ENCODE measurements around the gene ARRDC3. TPM values are rescaled to one million over a fixed set of nuclear protein-coding genes. Genes with fewer than 3 reads are reported as not detected.

The ARRDC3 gene
- total and polyA plus RNA-seq, 10 of the 15 experiments (the other 5 are each of a cell fraction or from before 2014, with no cell fraction given): 2.3 to 14.0 (median 8.6) TPM

DNA sequence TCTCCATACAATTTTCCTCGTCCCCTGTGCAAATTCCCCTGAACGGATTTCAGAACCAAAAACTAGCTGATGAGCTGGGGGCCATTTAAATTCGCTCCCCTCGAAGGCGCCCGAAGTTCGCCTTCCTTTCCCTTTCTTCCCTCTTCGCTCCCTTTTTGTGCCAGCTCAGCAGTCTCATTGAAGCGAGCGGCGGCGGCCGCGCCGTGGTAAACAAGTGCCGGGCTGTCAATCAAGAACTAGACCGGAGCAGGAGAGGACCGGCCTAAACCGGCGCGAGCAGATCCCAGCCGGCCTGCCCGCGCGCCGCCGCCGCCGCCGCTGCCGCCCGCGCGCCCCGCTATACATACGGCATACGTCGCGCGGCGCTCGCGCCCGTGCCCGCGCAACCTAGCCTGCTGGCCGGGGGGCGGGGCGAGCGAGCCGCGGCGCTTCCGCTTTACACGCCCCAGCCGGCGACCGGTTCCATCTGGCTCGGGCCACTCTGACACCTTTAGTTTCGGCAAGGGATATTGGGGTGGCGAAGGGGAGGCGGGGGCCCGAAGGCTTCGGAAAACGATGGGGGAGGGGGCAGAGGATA lies 3.1 kb downstream of the ARRDC3 start (continued):
- TF ChIP-seq, protein P1, sequence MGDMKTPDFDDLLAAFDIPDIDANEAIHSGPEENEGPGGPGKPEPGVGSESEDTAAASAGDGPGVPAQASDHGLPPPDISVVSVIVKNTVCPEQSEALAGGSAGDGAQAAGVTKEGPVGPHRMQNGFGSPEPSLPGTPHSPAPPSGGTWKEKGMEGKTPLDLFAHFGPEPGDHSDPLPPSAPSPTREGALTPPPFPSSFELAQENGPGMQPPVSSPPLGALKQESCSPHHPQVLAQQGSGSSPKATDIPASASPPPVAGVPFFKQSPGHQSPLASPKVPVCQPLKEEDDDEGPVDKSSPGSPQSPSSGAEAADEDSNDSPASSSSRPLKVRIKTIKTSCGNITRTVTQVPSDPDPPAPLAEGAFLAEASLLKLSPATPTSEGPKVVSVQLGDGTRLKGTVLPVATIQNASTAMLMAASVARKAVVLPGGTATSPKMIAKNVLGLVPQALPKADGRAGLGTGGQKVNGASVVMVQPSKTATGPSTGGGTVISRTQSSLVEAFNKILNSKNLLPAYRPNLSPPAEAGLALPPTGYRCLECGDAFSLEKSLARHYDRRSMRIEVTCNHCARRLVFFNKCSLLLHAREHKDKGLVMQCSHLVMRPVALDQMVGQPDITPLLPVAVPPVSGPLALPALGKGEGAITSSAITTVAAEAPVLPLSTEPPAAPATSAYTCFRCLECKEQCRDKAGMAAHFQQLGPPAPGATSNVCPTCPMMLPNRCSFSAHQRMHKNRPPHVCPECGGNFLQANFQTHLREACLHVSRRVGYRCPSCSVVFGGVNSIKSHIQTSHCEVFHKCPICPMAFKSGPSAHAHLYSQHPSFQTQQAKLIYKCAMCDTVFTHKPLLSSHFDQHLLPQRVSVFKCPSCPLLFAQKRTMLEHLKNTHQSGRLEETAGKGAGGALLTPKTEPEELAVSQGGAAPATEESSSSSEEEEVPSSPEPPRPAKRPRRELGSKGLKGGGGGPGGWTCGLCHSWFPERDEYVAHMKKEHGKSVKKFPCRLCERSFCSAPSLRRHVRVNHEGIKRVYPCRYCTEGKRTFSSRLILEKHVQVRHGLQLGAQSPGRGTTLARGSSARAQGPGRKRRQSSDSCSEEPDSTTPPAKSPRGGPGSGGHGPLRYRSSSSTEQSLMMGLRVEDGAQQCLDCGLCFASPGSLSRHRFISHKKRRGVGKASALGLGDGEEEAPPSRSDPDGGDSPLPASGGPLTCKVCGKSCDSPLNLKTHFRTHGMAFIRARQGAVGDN (IDR thresholded peaks at IDR 0.05): peak; percentile 61
- TF ChIP-seq CHD4 (IDR thresholded peaks at IDR 0.05) (no peak), POLR2AphosphoS5 (IDR thresholded peaks at IDR 0.05; ENCODE audit: low read length) (peak; percentile 31; the same call in 1 of the 2 replicates), STAT3 (IDR thresholded peaks at IDR 0.05; ENCODE audit: low read depth, low read length) (no peak), MYB (IDR thresholded peaks at IDR 0.05; ENCODE audit: borderline replicate concordance, low read depth, low read length) (no peak), SP1 (IDR thresholded peaks at IDR 0.05; ENCODE audit: low read depth, low read length) (peak; percentile 26), CEBPB (IDR thresholded peaks at IDR 0.05; ENCODE audit: borderline replicate concordance in 1 of 2, low read depth in 2 of 2, low read length in 2 of 2) (no peak), BACH1 (IDR thresholded peaks at IDR 0.05; ENCODE audit: borderline replicate concordance) (peak; percentile 99), ZZZ3 (IDR thresholded peaks at IDR 0.05; ENCODE audit: control insufficient read depth, insufficient read length, low read depth) (no peak), SMC3 (IDR thresholded peaks at IDR 0.05; ENCODE audit: borderline replicate concordance, low read length) (no peak; the same call in 1 of the 2 replicates), GABPA (IDR thresholded peaks at IDR 0.05; ENCODE audit: low read depth) (no peak), SPI1 (IDR thresholded peaks at IDR 0.05; ENCODE audit: borderline replicate concordance, insufficient read depth, low read depth, low read length) (peak; percentile 74), ZNF622 (IDR thresholded peaks at IDR 0.05) (peak; percentile 73; the same call in 1 of the 2 replicates), SREBF1 (IDR thresholded peaks at IDR 0.05; ENCODE audit: low read length) (no peak), POU2F2 (IDR thresholded peaks at IDR 0.05; ENCODE audit: borderline replicate concordance, low read depth, low read length) (peak; percentile 51; the same call in 2 of the 3 replicates), DPF2 (IDR thresholded peaks at IDR 0.05) (peak; percentile 97), BMI1 (IDR thresholded peaks at IDR 0.05; ENCODE audit: borderline replicate concordance) (no peak), KAT2A (conservative IDR thresholded peaks at IDR 0.05; ENCODE audit: control insufficient read depth, low read depth, low read length) (no peak), ZNF217 (IDR thresholded peaks at IDR 0.05) (0 out of 2 replicates have a peak, but pooled peaks have one; percentile 42), RELA (IDR thresholded peaks at IDR 0.05; ENCODE audit: borderline replicate concordance, partially characterized antibody) (peak; percentile 61), WRNIP1 (IDR thresholded peaks at IDR 0.05; ENCODE audit: borderline replicate concordance, low read depth, low read length) (no peak), SUZ12 (IDR thresholded peaks at IDR 0.05; ENCODE audit: unreplicated experiment) (no peak), ZNF24 (IDR thresholded peaks at IDR 0.05) (peak; percentile 33; the same call in 1 of the 2 replicates), CHD2 (IDR thresholded peaks at IDR 0.05; ENCODE audit: borderline replicate concordance, low read depth, low read length) (0 out of 2 replicates have a peak, but pooled peaks have one; percentile 27)
- TF ChIP-seq, protein P2, sequence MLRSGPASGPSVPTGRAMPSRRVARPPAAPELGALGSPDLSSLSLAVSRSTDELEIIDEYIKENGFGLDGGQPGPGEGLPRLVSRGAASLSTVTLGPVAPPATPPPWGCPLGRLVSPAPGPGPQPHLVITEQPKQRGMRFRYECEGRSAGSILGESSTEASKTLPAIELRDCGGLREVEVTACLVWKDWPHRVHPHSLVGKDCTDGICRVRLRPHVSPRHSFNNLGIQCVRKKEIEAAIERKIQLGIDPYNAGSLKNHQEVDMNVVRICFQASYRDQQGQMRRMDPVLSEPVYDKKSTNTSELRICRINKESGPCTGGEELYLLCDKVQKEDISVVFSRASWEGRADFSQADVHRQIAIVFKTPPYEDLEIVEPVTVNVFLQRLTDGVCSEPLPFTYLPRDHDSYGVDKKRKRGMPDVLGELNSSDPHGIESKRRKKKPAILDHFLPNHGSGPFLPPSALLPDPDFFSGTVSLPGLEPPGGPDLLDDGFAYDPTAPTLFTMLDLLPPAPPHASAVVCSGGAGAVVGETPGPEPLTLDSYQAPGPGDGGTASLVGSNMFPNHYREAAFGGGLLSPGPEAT (IDR thresholded peaks at IDR 0.05; ENCODE audit: low read depth): no peak
- TF ChIP-seq, protein P3, sequence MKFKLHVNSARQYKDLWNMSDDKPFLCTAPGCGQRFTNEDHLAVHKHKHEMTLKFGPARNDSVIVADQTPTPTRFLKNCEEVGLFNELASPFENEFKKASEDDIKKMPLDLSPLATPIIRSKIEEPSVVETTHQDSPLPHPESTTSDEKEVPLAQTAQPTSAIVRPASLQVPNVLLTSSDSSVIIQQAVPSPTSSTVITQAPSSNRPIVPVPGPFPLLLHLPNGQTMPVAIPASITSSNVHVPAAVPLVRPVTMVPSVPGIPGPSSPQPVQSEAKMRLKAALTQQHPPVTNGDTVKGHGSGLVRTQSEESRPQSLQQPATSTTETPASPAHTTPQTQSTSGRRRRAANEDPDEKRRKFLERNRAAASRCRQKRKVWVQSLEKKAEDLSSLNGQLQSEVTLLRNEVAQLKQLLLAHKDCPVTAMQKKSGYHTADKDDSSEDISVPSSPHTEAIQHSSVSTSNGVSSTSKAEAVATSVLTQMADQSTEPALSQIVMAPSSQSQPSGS (IDR thresholded peaks at IDR 0.05; ENCODE audit: low read length): no peak
